GM13976 (cell line): Measurements from ENCODE around the gene SPAM1.
"Not testable (repeated sequence)": the region's sequence is repeated elsewhere in the genome, so short reads cannot be mapped to it uniquely, and the experiment has no call there.

ENCODE experiments used
- DNase-seq: peaks from one replicate; pipeline ENCODE4 v3.0.0; 2012; ENCODE audit warnings: low spot score
- CTCF ChIP-seq: IDR thresholded peaks from 2 replicates; pipeline ENCODE4 v1.5.1; 2012; ENCODE audit warnings: borderline replicate concordance, mild to moderate bottlenecking; ENCODE audit not compliant: insufficient read depth; ENCODE audit errors: extremely low read depth, missing control alignments, control extremely low read depth
- in situ Hi-C: fragments of 300-500 bp; cut with MboI; formaldehyde crosslinking; loops from one replicate; pipeline ENCODE4 v1.12.0; 2022; ENCODE audit warnings: low sequenced_read_pairs, mixed read lengths, inconsistent platforms; ENCODE audit not compliant: unreplicated experiment

The SPAM1 gene

GRCh38 chr7:123924941-123925340 is at the start of gene SPAM1:
TSS of gene SPAM1 (plus strand) at chr7:123925241. CDS start at chr7:123953571, 28,330 bp downstream.
- in situ Hi-C loops = no loop called here
- TF ChIP-seq CTCF = no peak
- no peak for DNase-seq

- DNase-seq = no peak
- no peak for TF ChIP-seq CTCF
- in situ Hi-C loops = no loop called here
Measured at GRCh38 chr7:123876557-123877256, 48.3 kb upstream of the SPAM1 start.

- TF ChIP-seq CTCF = no peak
- in situ Hi-C loops = no loop called here
- no peak for DNase-seq
Measured at GRCh38 chr7:123879628-123880027, 45.4 kb upstream of the SPAM1 start.

- TF ChIP-seq CTCF = no peak
Measured at GRCh38 chr7:123881300-123881699, 43.7 kb upstream of the SPAM1 start.

GRCh38 chr7:123883154-123883553 is 41.9 kb upstream of the SPAM1 start:
- in situ Hi-C loops = no loop called here
- no peak for TF ChIP-seq CTCF
- DNase-seq = no peak

More at GRCh38 chr7:123881300-123881699, 43.7 kb upstream of the SPAM1 start:
- in situ Hi-C loops = no loop called here
- no peak for DNase-seq

GRCh38 chr7:123888192-123888591 is 36.8 kb upstream of the SPAM1 start:
- in situ Hi-C loops = no loop called here

GRCh38 chr7:123894753-123895152 is 30.3 kb upstream of the SPAM1 start:
- DNase-seq, in situ Hi-C loops: not testable (repeated sequence)

More at GRCh38 chr7:123888192-123888591, 36.8 kb upstream of the SPAM1 start:
- TF ChIP-seq CTCF = no peak
- no peak for DNase-seq
